Measurements from ENCODE around the gene BBX. TPM values are rescaled to one million over a fixed set of nuclear protein-coding genes. Genes with fewer than 3 reads are reported as not detected.

BBX gene
- total RNA-seq, 1 donor from 2014 or later = 51.6 TPM

- DNase-seq (ENCODE audit: low read depth, low spot score) = no peak
- H3K4me3 Mint-ChIP-seq = no peak overlapping the region
- H3K27ac Mint-ChIP-seq (ENCODE audit: unreplicated experiment) = no peak overlapping the region
- peaks cover 6% of the 10 kb centered on the region for H3K9me3 Mint-ChIP-seq
- peaks cover 36% of the 10 kb centered on the region for H3K4me1 Mint-ChIP-seq
- H3K36me3 Mint-ChIP-seq (ENCODE audit: low read depth) = peaks cover 7% of the 10 kb centered on the region
- H3K27me3 Mint-ChIP-seq (ENCODE audit: low read depth) = no peaks in the 10 kb centered on the region
- TF ChIP-seq CTCF (conservative IDR thresholded peaks at IDR 0.05) = no peak
These were observed 160.7 kb downstream of the BBX start for GRCh38 chr3:107683447-107683846.

GRCh38 chr3:107684431-107684925 is 161.7 kb downstream of the BBX start:
- Mint-ChIP-seq H3K4me3 (no peak overlapping the region), H3K27me3 (ENCODE audit: low read depth) (no peaks in the 10 kb centered on the region), H3K27ac (ENCODE audit: unreplicated experiment) (no peak overlapping the region), H3K36me3 (ENCODE audit: low read depth) (peaks cover 7% of the 10 kb centered on the region), H3K9me3 (peaks cover 6% of the 10 kb centered on the region), H3K4me1 (peaks cover 36% of the 10 kb centered on the region)
- DNase-seq (ENCODE audit: low read depth, low spot score) = no peak
- TF ChIP-seq CTCF (conservative IDR thresholded peaks at IDR 0.05) = no peak

- no peak overlapping the region for H3K4me3 Mint-ChIP-seq
- no peak for DNase-seq (ENCODE audit: low read depth, low spot score)
These were observed 162.6 kb downstream of the BBX start for GRCh38 chr3:107685383-107685782.

GRCh38 chr3:107687056-107687581 is 164.4 kb downstream of the BBX start:
- Mint-ChIP-seq H3K27ac (ENCODE audit: unreplicated experiment) (no peak overlapping the region), H3K27me3 (ENCODE audit: low read depth) (no peaks in the 10 kb centered on the region), H3K9me3 (no peaks in the 10 kb centered on the region), H3K36me3 (ENCODE audit: low read depth) (no peaks in the 10 kb centered on the region), H3K4me3 (no peak overlapping the region), H3K4me1 (peaks cover 37% of the 10 kb centered on the region)
- DNase-seq (ENCODE audit: low read depth, low spot score) = no peak
- TF ChIP-seq CTCF (conservative IDR thresholded peaks at IDR 0.05) = no peak

More at GRCh38 chr3:107685383-107685782, 162.6 kb downstream of the BBX start:
- Mint-ChIP-seq H3K27ac (ENCODE audit: unreplicated experiment) (no peak overlapping the region), H3K27me3 (ENCODE audit: low read depth) (no peaks in the 10 kb centered on the region), H3K4me1 (peaks cover 37% of the 10 kb centered on the region), H3K9me3 (peaks cover 3% of the 10 kb centered on the region), H3K36me3 (ENCODE audit: low read depth) (peaks cover 3% of the 10 kb centered on the region)
- TF ChIP-seq CTCF (conservative IDR thresholded peaks at IDR 0.05) = no peak

GRCh38 chr3:107689355-107689754 is 166.6 kb downstream of the BBX start:
- DNase-seq (ENCODE audit: low read depth, low spot score) = no peak
- no peaks in the 10 kb centered on the region for H3K9me3 Mint-ChIP-seq
- TF ChIP-seq CTCF (conservative IDR thresholded peaks at IDR 0.05) = no peak
- H3K4me3 Mint-ChIP-seq = no peak overlapping the region
- peaks cover 23% of the 10 kb centered on the region for H3K4me1 Mint-ChIP-seq
- H3K27me3 Mint-ChIP-seq (ENCODE audit: low read depth) = no peaks in the 10 kb centered on the region
- no peak overlapping the region for H3K27ac Mint-ChIP-seq (ENCODE audit: unreplicated experiment)
- H3K36me3 Mint-ChIP-seq (ENCODE audit: low read depth) = no peaks in the 10 kb centered on the region
